H9 (cell line): Measurements from ENCODE around the gene EPB41L4A. TPM values are rescaled to one million over a fixed set of nuclear protein-coding genes. Genes with fewer than 3 reads are reported as not detected.

Experiments used
- DNase-seq: peaks from one replicate; pipeline ENCODE4 v3.0.0-alpha.2; 2017
- H2AFZ ChIP-seq: one replicate; pipeline ENCODE4 v1.6.1; 2013; ENCODE audit warnings: mild to moderate bottlenecking, low read length, control low read depth, moderate library complexity
- H2AK5ac ChIP-seq: 2 replicates; pipeline ENCODE4 v1.6.1; 2013; ENCODE audit warnings: low read length, control low read depth, mixed read lengths; ENCODE audit not compliant: insufficient read length
- H2BK120ac ChIP-seq: one replicate; pipeline ENCODE4 v1.6.1; 2013; ENCODE audit warnings: low read depth, mild to moderate bottlenecking, low read length, control low read depth, inconsistent platforms; ENCODE audit not compliant: poor library complexity, severe bottlenecking
- H2BK12ac ChIP-seq: 2 replicates; pipeline ENCODE4 v1.6.1; 2013; ENCODE audit warnings: low read length, control low read depth, mixed read lengths, low read depth; ENCODE audit not compliant: insufficient read length
- H2BK15ac ChIP-seq: 2 replicates; pipeline ENCODE4 v1.6.1; 2013; ENCODE audit warnings: low read depth, low read length, control low read depth
- H2BK20ac ChIP-seq: one replicate; pipeline ENCODE4 v1.6.1; 2013; ENCODE audit warnings: low read depth, mild to moderate bottlenecking, low read length, control low read depth, inconsistent platforms; ENCODE audit not compliant: poor library complexity, severe bottlenecking
- H2BK5ac ChIP-seq: 2 replicates; pipeline ENCODE4 v1.6.1; 2013; ENCODE audit warnings: low read length, control low read depth, mixed read lengths; ENCODE audit not compliant: insufficient read length
- H3K14ac ChIP-seq: 2 replicates; pipeline ENCODE4 v1.6.1; 2013; ENCODE audit warnings: low read length, control low read depth; ENCODE audit not compliant: insufficient read depth
- H3K18ac ChIP-seq: 2 replicates; pipeline ENCODE4 v1.6.1; 2013; ENCODE audit warnings: low read depth, mild to moderate bottlenecking, mixed read lengths, low read length, control low read depth; ENCODE audit not compliant: insufficient read length
- H3K23ac ChIP-seq: 2 replicates; pipeline ENCODE4 v1.6.1; 2013; ENCODE audit warnings: low read length, control low read depth, mixed read lengths, low read depth; ENCODE audit not compliant: insufficient read length
- H3K23me2 ChIP-seq: 2 replicates; pipeline ENCODE4 v1.6.1; 2013; ENCODE audit warnings: low read depth, mild to moderate bottlenecking, mixed read lengths, low read length, control low read depth; ENCODE audit not compliant: insufficient read length, poor library complexity, severe bottlenecking
- H3K27ac ChIP-seq: 2 replicates; pipeline ENCODE4 v1.5.1; 2013; ENCODE audit warnings: low read length, control low read depth, mixed read lengths, low read depth; ENCODE audit not compliant: insufficient read length
- H3K27me3 ChIP-seq: 2 replicates; pipeline ENCODE4 v1.6.1; 2013; ENCODE audit warnings: low read length, control low read depth, inconsistent platforms; ENCODE audit not compliant: insufficient read depth
- H3K4ac ChIP-seq: 2 replicates; pipeline ENCODE4 v1.6.1; 2013; ENCODE audit warnings: low read depth, mild to moderate bottlenecking, control low read depth, inconsistent platforms, low read length, moderate library complexity
- H3K4me1 ChIP-seq: 2 replicates; pipeline ENCODE4 v1.6.1; 2013; ENCODE audit warnings: low read length, control low read depth, inconsistent platforms; ENCODE audit not compliant: insufficient read depth
- H3K4me2 ChIP-seq: 2 replicates; pipeline ENCODE4 v1.6.1; 2013; ENCODE audit warnings: low read length, control low read depth, mixed read lengths; ENCODE audit not compliant: insufficient read length, insufficient read depth
- H3K56ac ChIP-seq: 2 replicates; pipeline ENCODE4 v1.6.1; 2013; ENCODE audit warnings: low read depth, mild to moderate bottlenecking, mixed read lengths, low read length, control low read depth; ENCODE audit not compliant: insufficient read length
- H3K79me1 ChIP-seq: 2 replicates; pipeline ENCODE4 v1.6.1; 2013; ENCODE audit warnings: low read depth, mild to moderate bottlenecking, moderate library complexity, low read length, control low read depth, inconsistent platforms; ENCODE audit not compliant: insufficient read depth, poor library complexity, severe bottlenecking
- H3K79me2 ChIP-seq: 2 replicates; pipeline ENCODE4 v1.6.1; 2013; ENCODE audit warnings: low read length, control low read depth, inconsistent platforms; ENCODE audit not compliant: insufficient read depth
- H3K9ac ChIP-seq: 2 replicates; pipeline ENCODE4 v1.6.1; 2013; ENCODE audit warnings: low read length, control low read depth, mixed read lengths; ENCODE audit not compliant: insufficient read length; ENCODE audit errors: extremely low read depth
- H3K9me3 ChIP-seq: one replicate; pipeline ENCODE4 v1.6.1; 2013; ENCODE audit warnings: low read depth, low read length, inconsistent platforms; ENCODE audit not compliant: control insufficient read depth
- H3T11ph ChIP-seq: one replicate; pipeline ENCODE4 v1.6.1; 2013; ENCODE audit warnings: mild to moderate bottlenecking, low read length, control low read depth, inconsistent platforms
- H4K20me1 ChIP-seq: one replicate; pipeline ENCODE4 v1.6.1; 2013; ENCODE audit not compliant: control insufficient read depth, insufficient read length, insufficient read depth
- H4K5ac ChIP-seq: 2 replicates; pipeline ENCODE4 v1.6.1; 2013; ENCODE audit warnings: low read depth, mild to moderate bottlenecking, mixed read lengths, low read length, control low read depth; ENCODE audit not compliant: insufficient read length
- H4K8ac ChIP-seq: replicated peaks from 2 replicates; pipeline ENCODE4 v1.6.1; 2013; ENCODE audit warnings: low read length, control low read depth, mixed read lengths, low read depth; ENCODE audit not compliant: insufficient read length
- H4K91ac ChIP-seq: 2 replicates; pipeline ENCODE4 v1.6.1; 2013; ENCODE audit warnings: low read depth, mild to moderate bottlenecking, moderate library complexity, mixed read lengths, low read length, control low read depth; ENCODE audit not compliant: insufficient read length
- H3K27ac Mint-ChIP-seq, 3 experiments: 2 replicates in 2 of 3; 3 replicates in 1 of 3; pipeline ENCODE4 v1.8.0; 2020 to 2021; ENCODE audit warnings: mixed read lengths in 3 of 3, mild to moderate bottlenecking in 1 of 3, moderate library complexity in 1 of 3
- H3K27me3 Mint-ChIP-seq: 2 replicates; pipeline ENCODE4 v1.8.0; 2021; ENCODE audit warnings: low read depth, mild to moderate bottlenecking, moderate library complexity, mixed read lengths
- H3K36me3 Mint-ChIP-seq, 3 experiments: 2 replicates in 2 of 3; 3 replicates in 1 of 3; pipeline ENCODE4 v1.8.0; 2020 to 2021; ENCODE audit warnings: low read depth in 3 of 3, mixed read lengths in 3 of 3; ENCODE audit not compliant: insufficient read depth in 1 of 3
- H3K4me1 Mint-ChIP-seq, 2 experiments: 2 replicates each; pipeline ENCODE4 v1.8.0; 2020; ENCODE audit warnings: mixed read lengths in 2 of 2
- H3K4me3 Mint-ChIP-seq, 2 experiments: 2 replicates in 1 of 2; 3 replicates in 1 of 2; pipeline ENCODE4 v1.8.0; 2020 to 2021; ENCODE audit warnings: mild to moderate bottlenecking in 2 of 2, mixed read lengths in 2 of 2, moderate library complexity in 1 of 2
- H3K9me3 Mint-ChIP-seq, 2 experiments: 2 replicates in 1 of 2; 3 replicates in 1 of 2; pipeline ENCODE4 v1.8.0; 2020; ENCODE audit warnings: mild to moderate bottlenecking in 2 of 2, mixed read lengths in 2 of 2, moderate library complexity in 1 of 2
- CTCF ChIP-seq: fragments of 200-600 bp; sonication (generic); conservative IDR thresholded peaks from 3 replicates; pipeline ENCODE4 v1.8.0; 2021; ENCODE audit warnings: antibody characterized with exemption, mild to moderate bottlenecking
- WGBS: extraction: QIAGEN DNeasy Blood & Tissue Kit; methylation state at CpG from one replicate; pipeline ENCODE4 v1.1.7; 2013; ENCODE audit warnings: missing lambda C conversion rate, low lambda C conversion rate, mixed read lengths; ENCODE audit not compliant: insufficient read length; ENCODE audit errors: extremely low coverage; 5-methylcytosine and 5-hydroxymethylcytosine counted together
- total RNA-seq: library from RNA; stranded (reverse); gene quantifications from 2 replicates; pipeline ENCODE4 v1.2.1, GENCODE V29; 2021

EPB41L4A gene
- total RNA-seq, 1 experiment from 2014 or later: 4.9 TPM

- TF ChIP-seq CTCF: no peak
- H3K9me3 ChIP-seq: no peaks in the 10 kb centered on the region
- no peak overlapping the region for H4K8ac ChIP-seq
- no peak overlapping the region for H3K9ac ChIP-seq
- H3K79me1 ChIP-seq: no peaks in the 10 kb centered on the region
- H2AK5ac ChIP-seq: no peak overlapping the region
- no CpG with 5 or more reads among the region's 5 CpGs for WGBS
- H3T11ph ChIP-seq: no peak overlapping the region
- no peak for DNase-seq
- no peak overlapping the region for H3K56ac ChIP-seq
- no peak overlapping the region for H3K4me2 ChIP-seq
- H2AFZ ChIP-seq: no peak overlapping the region
- no peak overlapping the region for H3K23ac ChIP-seq
- H3K27me3 ChIP-seq: no peaks in the 10 kb centered on the region
- Mint-ChIP-seq H3K4me1 (0 out of 4 replicates have a peak, but pooled peaks cover 1 to 3% of the 10 kb centered on the region in 2 experiments), H3K9me3 (no peaks in the 10 kb centered on the region; a peak in 1 of 5 replicates), H3K36me3 (no peaks in the 10 kb centered on the region), H3K4me3 (no peak overlapping the region), H3K27me3 (no peaks in the 10 kb centered on the region), H3K27ac (no peak overlapping the region)
- no peaks in the 10 kb centered on the region for H3K23me2 ChIP-seq
- no peak overlapping the region for H2BK20ac ChIP-seq
- H4K5ac ChIP-seq: no peak overlapping the region
- H4K20me1 ChIP-seq: no peaks in the 10 kb centered on the region
- H2BK5ac ChIP-seq: no peak overlapping the region
- H3K4me1 ChIP-seq: no peaks in the 10 kb centered on the region
- H2BK15ac ChIP-seq: no peak overlapping the region
- no peak overlapping the region for H3K14ac ChIP-seq
- no peak overlapping the region for H4K91ac ChIP-seq
- no peak overlapping the region for H3K4ac ChIP-seq
- H2BK12ac ChIP-seq: no peak overlapping the region
- no peaks in the 10 kb centered on the region for H3K79me2 ChIP-seq
- H2BK120ac ChIP-seq: no peak overlapping the region
- no peak overlapping the region for H3K27ac ChIP-seq
- H3K18ac ChIP-seq: no peak overlapping the region
Observed at GRCh38 chr5:112374356-112374755, 44.7 kb downstream of the EPB41L4A start.
